ENCODE measurements around the gene PRPF19. TPM values are rescaled to one million over a fixed set of nuclear protein-coding genes. Genes with fewer than 3 reads are reported as not detected.

PRPF19 gene
- total RNA-seq, 2 donors from 2014 or later = 147 to 181 TPM

- Histone ChIP-seq H3K4me1 (replicated peaks) (peaks cover 18% of the 10 kb centered on the region), H3K36me3 (peaks cover 3 to 10% of the 10 kb centered on the region in 2 donors), H3K9me3 (no peaks in the 10 kb centered on the region), H3K27me3 (replicated peaks; ENCODE audit: insufficient read depth) (no peaks in the 10 kb centered on the region), H3K4me3 (no peak overlapping the region), H3K27ac (no peak overlapping the region)
- DNase-seq (ENCODE audit: low spot score) = no peak
- 89% methylated on average over 10 of the region's 10 CpGs for WGBS
- intact Hi-C loops (cut with DNase I) = no loop called here
- TF ChIP-seq POLR2A (IDR thresholded peaks at IDR 0.05) (no peak), POLR2AphosphoS5 (IDR thresholded peaks at IDR 0.05) (no peak), CTCF (IDR thresholded peaks at IDR 0.05) (no peak)
Measured at GRCh38 chr11:60848714-60849151, 57.7 kb downstream of the PRPF19 start.

GRCh38 chr11:60847896-60848295 is 58.5 kb downstream of the PRPF19 start:
- DNase-seq (ENCODE audit: low spot score) = no peak
- Histone ChIP-seq H3K27ac (no peak overlapping the region), H3K4me1 (replicated peaks) (peaks cover 21% of the 10 kb centered on the region), H3K36me3 (peaks cover 3 to 10% of the 10 kb centered on the region in 2 donors), H3K4me3 (no peak overlapping the region), H3K9me3 (no peaks in the 10 kb centered on the region), H3K27me3 (replicated peaks; ENCODE audit: insufficient read depth) (no peaks in the 10 kb centered on the region)
- intact Hi-C loops (cut with DNase I) = no loop called here
- WGBS = 90% methylated on average over 12 of the region's 12 CpGs
- TF ChIP-seq CTCF (IDR thresholded peaks at IDR 0.05) (no peak), POLR2A (IDR thresholded peaks at IDR 0.05) (no peak), POLR2AphosphoS5 (IDR thresholded peaks at IDR 0.05) (no peak)

DNA sequence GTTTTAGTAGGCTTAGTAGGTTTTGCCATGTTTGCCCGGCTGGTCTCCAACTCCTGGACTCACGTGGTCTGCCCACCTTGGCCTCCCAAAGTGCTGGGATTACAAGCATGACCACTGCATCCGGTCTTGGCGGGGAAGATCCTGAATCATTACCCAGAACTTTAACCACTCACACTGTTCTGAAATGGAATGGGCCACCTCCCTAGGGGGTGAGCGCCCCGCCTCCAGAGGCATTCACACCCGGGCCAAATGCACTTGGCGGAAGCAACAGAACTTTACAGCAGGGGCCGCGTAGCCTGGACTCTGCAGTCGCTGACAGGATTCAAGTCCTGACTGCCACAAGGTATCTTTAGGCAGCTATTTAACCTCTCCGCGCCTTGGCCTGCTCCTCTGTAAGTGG is 59.1 kb downstream of the PRPF19 start:
- Histone ChIP-seq H3K27me3 (replicated peaks; ENCODE audit: insufficient read depth) (no peaks in the 10 kb centered on the region), H3K36me3 (peaks cover 3 to 10% of the 10 kb centered on the region in 2 donors), H3K27ac (no peak overlapping the region), H3K4me1 (replicated peaks) (peaks cover 22% of the 10 kb centered on the region), H3K9me3 (no peaks in the 10 kb centered on the region), H3K4me3 (no peak overlapping the region)
- TF ChIP-seq CTCF (IDR thresholded peaks at IDR 0.05) (no peak), POLR2A (IDR thresholded peaks at IDR 0.05) (no peak)
- no peak for DNase-seq (ENCODE audit: low spot score)
- intact Hi-C loops (cut with DNase I) = no loop called here
- WGBS = 69% methylated on average over 13 of the region's 13 CpGs

- intact Hi-C loops (cut with DNase I) = no loop called here
- Histone ChIP-seq H3K9me3 (no peaks in the 10 kb centered on the region), H3K36me3 (peaks cover 1 to 6% of the 10 kb centered on the region in 2 donors), H3K27me3 (replicated peaks; ENCODE audit: insufficient read depth) (no peaks in the 10 kb centered on the region), H3K27ac (peak overlapping the region in 1 of 2 donors; percentile 55), H3K4me1 (replicated peaks) (peaks cover 22% of the 10 kb centered on the region), H3K4me3 (peak overlapping the region in 1 of 2 donors; percentile 3)
- TF ChIP-seq CTCF (IDR thresholded peaks at IDR 0.05) = no peak
- no peak for TF ChIP-seq POLR2AphosphoS5 (IDR thresholded peaks at IDR 0.05)
- TF ChIP-seq POLR2A (IDR thresholded peaks at IDR 0.05) = no peak
- no peak for DNase-seq (ENCODE audit: low spot score)
- 58% methylated on average over 8 of the region's 8 CpGs for WGBS
Measured at GRCh38 chr11:60845338-60845737, 61.0 kb downstream of the PRPF19 start.

DNA sequence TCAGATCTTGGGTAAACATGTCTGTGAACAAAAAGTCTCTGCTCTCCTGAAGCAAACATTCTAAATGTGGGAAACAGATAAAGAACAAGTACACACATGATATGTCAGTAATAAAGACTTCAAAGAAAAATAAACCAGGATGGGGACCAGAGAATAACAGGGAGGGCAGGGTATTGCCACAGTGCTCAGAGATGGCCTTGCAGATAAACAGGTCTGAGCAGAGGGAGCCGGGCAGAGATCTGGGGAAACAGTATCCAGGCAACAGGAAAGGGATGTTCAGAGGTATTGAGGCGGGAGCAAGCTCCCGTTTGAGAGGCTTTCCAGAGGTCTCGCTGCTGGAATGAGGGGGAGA is 61.5 kb downstream of the PRPF19 start:
- TF ChIP-seq CTCF (IDR thresholded peaks at IDR 0.05) = no peak
- TF ChIP-seq POLR2AphosphoS5 (IDR thresholded peaks at IDR 0.05) = peak; percentile 89
- Histone ChIP-seq H3K27ac (peak overlapping the region; percentile 47 to 79), H3K27me3 (replicated peaks; ENCODE audit: insufficient read depth) (no peaks in the 10 kb centered on the region), H3K4me1 (replicated peaks) (peaks cover 22% of the 10 kb centered on the region), H3K36me3 (peaks cover 0 to 4% of the 10 kb centered on the region in 2 donors), H3K9me3 (no peaks in the 10 kb centered on the region), H3K4me3 (no peak overlapping the region)
- DNase-seq (ENCODE audit: low spot score) = peak; percentile 74
- WGBS = 17% methylated on average over 4 of the region's 4 CpGs
- intact Hi-C loops (cut with DNase I) = loop anchor here (5.0 kb wide), 1 partner anchor 32 kb away; no protein-coding TSS in a partner anchor
